Ovary (tissue), 9 donors: ENCODE data around the gene P4HA2. TPM values are rescaled to one million over a fixed set of nuclear protein-coding genes. Genes with fewer than 3 reads are reported as not detected.

ENCODE experiments used
- DNase-seq, 5 donors: peaks; one replicate each; pipeline ENCODE4 v3.0.0-alpha.2; 2019 to 2020
- H3K27ac ChIP-seq, 2 donors: fragments of 200-600 bp; one replicate each; pipeline versions ENCODE4 v1.5.1 to v1.8.0; 2019 to 2022
- H3K27me3 ChIP-seq: fragments of 200-600 bp; one replicate; pipeline ENCODE4 v1.8.0; 2022
- H3K36me3 ChIP-seq: fragments of 200-600 bp; sonication (generic); one replicate; pipeline ENCODE4 v1.5.1; 2019
- H3K4me1 ChIP-seq: one replicate; pipeline ENCODE4 v1.8.1; 2013; ENCODE audit warnings: mild to moderate bottlenecking, moderate library complexity; ENCODE audit not compliant: insufficient read depth
- H3K4me3 ChIP-seq: fragments of 200-600 bp; sonication (generic); one replicate; pipeline ENCODE4 v1.5.1; 2017
- H3K9me3 ChIP-seq, 2 donors: fragments of 200-600 bp in 1 of 2; sonication (generic) in 1 of 2; one replicate each; pipeline versions ENCODE4 v1.5.1 to v1.8.1; 2013 to 2019; ENCODE audit warnings: mild to moderate bottlenecking in 1 of 2, moderate library complexity in 1 of 2
- CTCF ChIP-seq, 3 donors: fragments of 450-650 bp in 2 of 3; fragments of 200-600 bp in 1 of 3; IDR thresholded peaks; one replicate each; pipeline versions ENCODE4 v1.5.1 to v1.8.0; 2016 to 2022; ENCODE audit warnings: antibody characterized with exemption in 3 of 3, mild to moderate bottlenecking in 1 of 3
- EP300 ChIP-seq: sonication (generic); formaldehyde crosslinking; IDR thresholded peaks from one replicate; pipeline ENCODE4 v1.6.1; 2017; ENCODE audit warnings: antibody characterized with exemption
- POLR2A ChIP-seq: fragments of 450-650 bp; IDR thresholded peaks from one replicate; pipeline ENCODE4 v1.6.1; 2017; ENCODE audit warnings: antibody characterized with exemption, mild to moderate bottlenecking, moderate library complexity
- WGBS, 3 donors: extraction: QIAGEN DNeasy Blood & Tissue Kit in 1 of 3; methylation state at CpG; one replicate each; pipeline versions ENCODE4 v1.1.5 to v1.1.7; 2013 to 2017; 5-methylcytosine and 5-hydroxymethylcytosine counted together
- intact Hi-C, 4 donors: fragments of 100-400 bp; cut with DNase I; formaldehyde crosslinking; loops; one replicate each; pipeline versions ENCODE4 v1.11.0 to v1.15.1; 2022 to 2023
- polyA plus RNA-seq, 2 donors: library from polyadenylated mRNA; stranded (reverse); fragments of 200-250 nt in 1 of 2; fragments of 350-450 nt in 1 of 2; fragmentation: Illumina TruSeq in 1 of 2; extraction: RNeasy Lipid Tissue Mini Kit (QIAGEN cat#74804) in 1 of 2; gene quantifications; one replicate each; pipeline ENCODE4 v1.2.3, GENCODE V29; 2013 to 2014
- total RNA-seq, 7 donors: library from RNA; depleted of rRNA in 2 of 7; stranded (reverse); fragments of >200 nt in 2 of 7; fragmentation: NEBNext Ultra II Directional in 3 of 7; extraction: Animal tissue kit (Norgen Biotek cat#: 25700) in 3 of 7; gene quantifications; one replicate each; pipeline versions ENCODE4 v1.1.0 to v1.2.4, GENCODE V29; 2016 to 2023
- donor health status: DM: no; HTN: no; CAD: no; lungs with moderate emphysema.
- donor health status: DM: no; HTN: no; CAD: no.
- donor health status: Bipolar disorder and iron deficiency.
- donor health status: DM: yes; HTN: yes; CAD: no.
- donor health status: DM: no; HTN: no; CAD: no.
- donor health status: DM: yes; HTN: yes; CAD: no.

The P4HA2 gene
- total and polyA plus RNA-seq, 9 donors = 3.9 to 36.9 (median 15.4) TPM

GRCh38 chr5:132265336-132266030 is 37.8 kb upstream of the P4HA2 start:
- Histone ChIP-seq H3K4me3 (no peak overlapping the region), H3K27ac (peak overlapping the region; percentile 55 to 59), H3K9me3 (no peaks in the 10 kb centered on the region), H3K27me3 (no peaks in the 10 kb centered on the region), H3K4me1 (peaks cover 23% of the 10 kb centered on the region), H3K36me3 (no peaks in the 10 kb centered on the region)
- DNase-seq = peak; percentile 58 to 78 (median 61)
- intact Hi-C loops = no loop called here
- 21 to 26% (median 22%) methylated on average over 8 of the region's 8 CpGs for WGBS, 3 donors
- TF ChIP-seq POLR2A (peak; percentile 17), EP300 (no peak)

- Histone ChIP-seq H3K27ac (peak overlapping the region; percentile 55 to 59), H3K36me3 (no peaks in the 10 kb centered on the region), H3K9me3 (no peaks in the 10 kb centered on the region), H3K4me1 (peaks cover 23% of the 10 kb centered on the region), H3K4me3 (no peak overlapping the region), H3K27me3 (no peaks in the 10 kb centered on the region)
- DNase-seq = no peak
- 52 to 61% (median 60%) methylated on average over 4 of the region's 4 CpGs for whole genome bisulfite sequencing, 3 donors
- TF ChIP-seq EP300 (no peak), CTCF (IDR thresholded peaks at IDR 0.05) (no peak), POLR2A (no peak)
- intact Hi-C loops = no loop called here
These were observed 37.1 kb upstream of the P4HA2 start for GRCh38 chr5:132264546-132265335.

GRCh38 chr5:132263548-132264261 is 36.1 kb upstream of the P4HA2 start:
- H3K27ac ChIP-seq = peak overlapping the region; percentile 44 to 59
- H3K27me3 ChIP-seq = no peaks in the 10 kb centered on the region
- H3K4me3 ChIP-seq = no peak overlapping the region
- H3K4me1 ChIP-seq = peaks cover 23% of the 10 kb centered on the region
- intact Hi-C loops = no loop called here
- DNase-seq = peak; percentile 75 to 82 (median 77)
- TF ChIP-seq POLR2A (no peak), CTCF (IDR thresholded peaks at IDR 0.05) (no peak), EP300 (no peak)
- no peaks in the 10 kb centered on the region for H3K9me3 ChIP-seq
- WGBS, 3 donors = 41 to 52% (median 42%) methylated on average over 7 of the region's 7 CpGs
- H3K36me3 ChIP-seq = no peaks in the 10 kb centered on the region

GRCh38 chr5:132262882-132263547 is 35.4 kb upstream of the P4HA2 start:
- Histone ChIP-seq H3K27ac (peak overlapping the region; percentile 44 to 59), H3K4me1 (peaks cover 27% of the 10 kb centered on the region), H3K4me3 (no peak overlapping the region), H3K27me3 (no peaks in the 10 kb centered on the region), H3K9me3 (no peaks in the 10 kb centered on the region), H3K36me3 (no peaks in the 10 kb centered on the region)
- intact Hi-C loops = no loop called here
- TF ChIP-seq POLR2A = no peak
- TF ChIP-seq EP300 = no peak
- TF ChIP-seq CTCF (IDR thresholded peaks at IDR 0.05) = no peak
- 89 to 95% (median 91%) methylated on average over 2 of the region's 2 CpGs for WGBS, 3 donors
- DNase-seq = no peak
